Measurements from ENCODE around the gene HTR3B. TPM values are rescaled to one million over a fixed set of nuclear protein-coding genes. Genes with fewer than 3 reads are reported as not detected.

Gene HTR3B
- total RNA-seq, 4 donors from 2014 or later, result 0.76 TPM; not detected in 3

- Histone ChIP-seq H3K9me3 (no peaks in the 10 kb centered on the region), H3K4me3 (no peak overlapping the region), H3K27me3 (no peaks in the 10 kb centered on the region), H3K27ac (no peak overlapping the region), H3K4me1 (no peaks in the 10 kb centered on the region), H3K36me3 (no peaks in the 10 kb centered on the region)
- no peak for DNase-seq
- TF ChIP-seq CTCF (IDR thresholded peaks at IDR 0.05) (no peak), POLR2A (IDR thresholded peaks at IDR 0.05) (no peak)
Measured at GRCh38 chr11:113885897-113886296, 18.7 kb upstream of the HTR3B start.

GRCh38 chr11:113888848-113889247 lies 15.7 kb upstream of the HTR3B start:
- no peak overlapping the region for H3K27ac ChIP-seq
- H3K9me3 ChIP-seq, result no peaks in the 10 kb centered on the region
- TF ChIP-seq CTCF (IDR thresholded peaks at IDR 0.05), result no peak
- no peak for TF ChIP-seq POLR2A (IDR thresholded peaks at IDR 0.05)
- H3K4me1 ChIP-seq, result no peaks in the 10 kb centered on the region
- H3K27me3 ChIP-seq, result no peaks in the 10 kb centered on the region
- no peak overlapping the region for H3K4me3 ChIP-seq
- no peaks in the 10 kb centered on the region for H3K36me3 ChIP-seq
- no peak for DNase-seq

GRCh38 chr11:113894421-113894996 lies 10.1 kb upstream of the HTR3B start:
- Histone ChIP-seq H3K27me3 (no peaks in the 10 kb centered on the region), H3K36me3 (no peaks in the 10 kb centered on the region), H3K9me3 (no peaks in the 10 kb centered on the region), H3K4me3 (no peak overlapping the region), H3K4me1 (no peaks in the 10 kb centered on the region), H3K27ac (no peak overlapping the region)
- no peak for DNase-seq
- TF ChIP-seq POLR2A (IDR thresholded peaks at IDR 0.05), result no peak
- TF ChIP-seq CTCF (IDR thresholded peaks at IDR 0.05), result no peak

GRCh38 chr11:113895367-113896155 lies 9.0 kb upstream of the HTR3B start:
- H3K4me3 ChIP-seq, result no peak overlapping the region
- no peak overlapping the region for H3K27ac ChIP-seq
- H3K4me1 ChIP-seq, result no peaks in the 10 kb centered on the region
- no peaks in the 10 kb centered on the region for H3K36me3 ChIP-seq
- TF ChIP-seq CTCF (IDR thresholded peaks at IDR 0.05) (no peak), POLR2A (IDR thresholded peaks at IDR 0.05) (no peak)
- DNase-seq, result peak in 1 of 3 donors; percentile 8
- H3K27me3 ChIP-seq, result no peaks in the 10 kb centered on the region
- H3K9me3 ChIP-seq, result no peaks in the 10 kb centered on the region

- H3K27me3 ChIP-seq, result no peaks in the 10 kb centered on the region
- TF ChIP-seq POLR2A (IDR thresholded peaks at IDR 0.05) (no peak), CTCF (IDR thresholded peaks at IDR 0.05) (peak; percentile 45 to 76 (median 66))
- no peaks in the 10 kb centered on the region for H3K9me3 ChIP-seq
- no peak overlapping the region for H3K4me3 ChIP-seq
- DNase-seq, result peak in 2 of 3 donors; percentile 50 to 76
- H3K4me1 ChIP-seq, result no peaks in the 10 kb centered on the region
- no peak overlapping the region for H3K27ac ChIP-seq
- no peaks in the 10 kb centered on the region for H3K36me3 ChIP-seq
Measured at GRCh38 chr11:113896156-113896879, 8.3 kb upstream of the HTR3B start.

Measured in Peyer's patch (tissue), 4 donors.